Tibial nerve (tissue), 4 donors: ENCODE results near the gene GARS1.

ENCODE experiments used
- CTCF ChIP-seq, 5 experiments: fragments of 200-600 bp in 3 of 5; fragments of 450-650 bp in 2 of 5; sonication (generic) in 3 of 5; IDR thresholded peaks; one replicate each; pipeline ENCODE4 v1.5.1; 2016 to 2019; ENCODE audit warnings: antibody characterized with exemption in 5 of 5, mild to moderate bottlenecking in 3 of 5, moderate library complexity in 2 of 5
- EP300 ChIP-seq, 2 donors: sonication (generic); formaldehyde crosslinking; IDR thresholded peaks; one replicate each; pipeline ENCODE4 v1.6.1; 2017; ENCODE audit warnings: antibody characterized with exemption in 2 of 2, mild to moderate bottlenecking in 1 of 2
- POLR2A ChIP-seq, 2 donors: fragments of 450-650 bp; IDR thresholded peaks; one replicate each; pipeline ENCODE4 v1.6.1; 2017; ENCODE audit warnings: antibody characterized with exemption in 2 of 2, mild to moderate bottlenecking in 2 of 2, moderate library complexity in 2 of 2

- TF ChIP-seq CTCF (IDR thresholded peaks at IDR 0.05), result no peak
- TF ChIP-seq POLR2A (IDR thresholded peaks at IDR 0.05), result no peak
- no peak for TF ChIP-seq EP300 (IDR thresholded peaks at IDR 0.05)
Measured at GRCh38 chr7:30674420-30674819, 79.7 kb downstream of the GARS1 start.
